Glutamatergic neuron (in vitro differentiated cells): Measurements from ENCODE around the gene SLC10A2. TPM values are rescaled to one million over a fixed set of nuclear protein-coding genes. Genes with fewer than 3 reads are reported as not detected.

ENCODE experiments used
- DNase-seq: peaks from one replicate; pipeline ENCODE4 v3.0.0; 2022
- H3K27ac Mint-ChIP-seq: one replicate; pipeline ENCODE4 v1.8.0; 2020; ENCODE audit warnings: mild to moderate bottlenecking, mixed read lengths, inconsistent platforms; ENCODE audit not compliant: unreplicated experiment
- H3K27me3 Mint-ChIP-seq: one replicate; pipeline ENCODE4 v1.8.0; 2020; ENCODE audit warnings: mild to moderate bottlenecking, moderate library complexity, mixed read lengths, inconsistent platforms; ENCODE audit not compliant: unreplicated experiment
- H3K36me3 Mint-ChIP-seq: one replicate; pipeline ENCODE4 v1.8.0; 2020; ENCODE audit warnings: mild to moderate bottlenecking, mixed read lengths, inconsistent platforms; ENCODE audit not compliant: unreplicated experiment
- H3K4me1 Mint-ChIP-seq: one replicate; pipeline ENCODE4 v1.8.0; 2020; ENCODE audit warnings: mild to moderate bottlenecking, low read depth, mixed read lengths, inconsistent platforms; ENCODE audit not compliant: unreplicated experiment
- H3K4me3 Mint-ChIP-seq: one replicate; pipeline ENCODE4 v1.8.0; 2020; ENCODE audit warnings: mild to moderate bottlenecking, mixed read lengths, inconsistent platforms; ENCODE audit not compliant: unreplicated experiment
- H3K9me3 Mint-ChIP-seq: one replicate; pipeline ENCODE4 v1.8.0; 2020; ENCODE audit warnings: mild to moderate bottlenecking, moderate library complexity, mixed read lengths, inconsistent platforms; ENCODE audit not compliant: unreplicated experiment
- CTCF ChIP-seq: fragments of 200-600 bp; sonication (generic); IDR thresholded peaks from one replicate; pipeline ENCODE4 v1.5.0; 2021; ENCODE audit not compliant: partially characterized antibody, unreplicated experiment
- total RNA-seq: library from RNA; stranded (reverse); fragmentation: NEBNext Ultra II Directional; extraction: Animal tissue kit (Norgen Biotek cat#: 25700); gene quantifications from one replicate; pipeline ENCODE4 v1.2.1, GENCODE V29; 2021; ENCODE audit not compliant: unreplicated experiment

The SLC10A2 gene
- total RNA-seq, 1 donor from 2014 or later = not detected

- H3K4me1 Mint-ChIP-seq = no peaks in the 10 kb centered on the region
- H3K9me3 Mint-ChIP-seq = no peaks in the 10 kb centered on the region
- no peaks in the 10 kb centered on the region for H3K27me3 Mint-ChIP-seq
- TF ChIP-seq CTCF = no peak
- H3K27ac Mint-ChIP-seq = no peak overlapping the region
- H3K36me3 Mint-ChIP-seq = no peaks in the 10 kb centered on the region
- H3K4me3 Mint-ChIP-seq = no peak overlapping the region
- no peak for DNase-seq
These were observed 27.0 kb downstream of the SLC10A2 start for GRCh38 chr13:103039183-103039582.

- H3K27me3 Mint-ChIP-seq = no peaks in the 10 kb centered on the region
These were observed 29.9 kb downstream of the SLC10A2 start for GRCh38 chr13:103036268-103036667.

GRCh38 chr13:103033999-103034398 is 32.2 kb downstream of the SLC10A2 start:
- TF ChIP-seq CTCF = no peak
- Mint-ChIP-seq H3K9me3 (no peaks in the 10 kb centered on the region), H3K27ac (no peak overlapping the region), H3K4me3 (no peak overlapping the region), H3K36me3 (no peaks in the 10 kb centered on the region), H3K27me3 (no peaks in the 10 kb centered on the region), H3K4me1 (no peaks in the 10 kb centered on the region)
- DNase-seq = no peak

More at GRCh38 chr13:103036268-103036667, 29.9 kb downstream of the SLC10A2 start:
- Mint-ChIP-seq H3K27ac (no peak overlapping the region), H3K4me3 (no peak overlapping the region), H3K9me3 (no peaks in the 10 kb centered on the region), H3K4me1 (no peaks in the 10 kb centered on the region), H3K36me3 (no peaks in the 10 kb centered on the region)
- no peak for TF ChIP-seq CTCF
- DNase-seq = no peak

GRCh38 chr13:103031332-103031873 is 34.8 kb downstream of the SLC10A2 start:
- no peak overlapping the region for H3K27ac Mint-ChIP-seq
- no peaks in the 10 kb centered on the region for H3K27me3 Mint-ChIP-seq
- no peak overlapping the region for H3K4me3 Mint-ChIP-seq
- TF ChIP-seq CTCF = no peak
- H3K36me3 Mint-ChIP-seq = no peaks in the 10 kb centered on the region
- no peaks in the 10 kb centered on the region for H3K4me1 Mint-ChIP-seq
- DNase-seq = no peak
- no peaks in the 10 kb centered on the region for H3K9me3 Mint-ChIP-seq

- H3K27ac Mint-ChIP-seq = no peak overlapping the region
- DNase-seq = no peak
- H3K36me3 Mint-ChIP-seq = no peaks in the 10 kb centered on the region
- no peak overlapping the region for H3K4me3 Mint-ChIP-seq
- H3K9me3 Mint-ChIP-seq = no peaks in the 10 kb centered on the region
- no peaks in the 10 kb centered on the region for H3K4me1 Mint-ChIP-seq
- H3K27me3 Mint-ChIP-seq = no peaks in the 10 kb centered on the region
- TF ChIP-seq CTCF = no peak
These were observed 35.4 kb downstream of the SLC10A2 start for GRCh38 chr13:103030776-103031175.
